Natural killer cell (primary cell): ENCODE data around the gene ADD1. TPM values are rescaled to one million over a fixed set of nuclear protein-coding genes. Genes with fewer than 3 reads are reported as not detected.
A peak's percentile ranks its signal among the peaks of the same experiment; 100 is the strongest.

ENCODE experiments used
- ATAC-seq, 3 donors: fragments of 150-1000 bp in 2 of 3; fragments of 200-7000 bp in 1 of 3; cut with Tn5 transposase; 1 replicate in 1 of 3; 2 replicates in 2 of 3; pipeline ENCODE4 v1.10.0; 2021; ENCODE audit warnings: mild to moderate bottlenecking in 2 of 3, moderate library complexity in 2 of 3
- DNase-seq, 2 donors: peaks; one replicate each; pipeline versions ENCODE4 v3.0.0 to v3.0.0-alpha.2; 2013 to 2021; ENCODE audit warnings: mixed read lengths in 1 of 2
- H3K27ac ChIP-seq: one replicate; pipeline ENCODE4 v1.5.1; 2013; ENCODE audit warnings: mild to moderate bottlenecking, low read length
- H3K27me3 ChIP-seq: one replicate; pipeline ENCODE4 v1.6.1; 2013; ENCODE audit warnings: low read length; ENCODE audit not compliant: control insufficient read depth, insufficient read depth
- H3K36me3 ChIP-seq: one replicate; pipeline ENCODE4 v1.6.1; 2013; ENCODE audit warnings: low read length; ENCODE audit not compliant: control insufficient read depth, insufficient read depth
- H3K4me1 ChIP-seq: one replicate; pipeline ENCODE4 v1.6.1; 2013; ENCODE audit warnings: low read length; ENCODE audit not compliant: control insufficient read depth, insufficient read depth
- H3K4me3 ChIP-seq: one replicate; pipeline ENCODE4 v1.5.1; 2013; ENCODE audit warnings: low read length
- H3K9me3 ChIP-seq: one replicate; pipeline ENCODE4 v1.6.1; 2013; ENCODE audit warnings: low read length; ENCODE audit not compliant: control insufficient read depth, insufficient read depth
- H3K27ac Mint-ChIP-seq, 2 donors: one replicate each; pipeline ENCODE4 v1.8.0; 2022; ENCODE audit warnings: mild to moderate bottlenecking in 2 of 2, mixed read lengths in 2 of 2, moderate library complexity in 1 of 2
- H3K27me3 Mint-ChIP-seq, 2 donors: one replicate each; pipeline ENCODE4 v1.8.0; 2022; ENCODE audit warnings: low read depth in 2 of 2, mixed read lengths in 2 of 2
- H3K36me3 Mint-ChIP-seq: one replicate; pipeline ENCODE4 v1.8.0; 2022; ENCODE audit warnings: mixed read lengths
- H3K4me1 Mint-ChIP-seq, 2 donors: one replicate each; pipeline ENCODE4 v1.8.0; 2022; ENCODE audit warnings: mixed read lengths in 2 of 2
- H3K4me3 Mint-ChIP-seq: one replicate; pipeline ENCODE4 v1.8.0; 2022; ENCODE audit warnings: mild to moderate bottlenecking, moderate library complexity, mixed read lengths
- H3K9me3 Mint-ChIP-seq, 2 donors: one replicate each; pipeline ENCODE4 v1.8.0; 2022; ENCODE audit warnings: mixed read lengths in 2 of 2
- WGBS: methylation state at CpG from one replicate; pipeline ENCODE4 v1.1.7; 2013; ENCODE audit warnings: missing lambda C conversion rate; ENCODE audit not compliant: insufficient coverage; 5-methylcytosine and 5-hydroxymethylcytosine counted together
- intact Hi-C: fragments of 100-400 bp; cut with micrococcal nuclease; formaldehyde crosslinking; loops from one replicate; pipeline ENCODE4 v1.14.2; 2022
- total RNA-seq, 4 donors: library from RNA; stranded (reverse); fragments of 120-200 nt in 1 of 4; gene quantifications; one replicate each; pipeline versions ENCODE4 v1.2.3 to v1.2.4, GENCODE V29; 2013 to 2022
- TF ChIP-seq, protein P1 (sequence below): fragments of 200-600 bp; IDR thresholded peaks from one replicate; pipeline ENCODE4 v1.8.0; 2022; ENCODE audit warnings: antibody characterized with exemption

ADD1 gene
- total RNA-seq, 3 donors from 2014 or later (not counting 1 experiment from before 2014, with no cell fraction given): 383 to 465 (median 452) TPM

DNA sequence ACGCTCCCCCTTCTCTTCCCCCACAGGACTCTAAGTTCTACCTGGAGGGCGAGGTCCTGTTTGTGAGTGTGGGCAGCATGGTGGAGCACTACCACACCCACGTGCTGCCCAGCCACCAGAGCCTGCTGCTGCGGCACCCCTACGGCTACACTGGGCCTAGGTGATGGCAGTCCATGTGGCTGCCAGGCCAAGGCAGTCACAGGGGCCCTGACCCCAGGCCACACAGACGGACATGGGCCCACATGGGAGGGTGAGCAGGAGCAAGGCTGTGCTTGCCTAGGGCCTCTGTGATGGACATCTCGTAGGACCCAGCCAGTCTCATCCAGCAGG lies 10.0 kb upstream of the ADD1 start:
- peak overlapping the region; percentile 77 for H3K27ac ChIP-seq
- DNase-seq: no peak

DNA sequence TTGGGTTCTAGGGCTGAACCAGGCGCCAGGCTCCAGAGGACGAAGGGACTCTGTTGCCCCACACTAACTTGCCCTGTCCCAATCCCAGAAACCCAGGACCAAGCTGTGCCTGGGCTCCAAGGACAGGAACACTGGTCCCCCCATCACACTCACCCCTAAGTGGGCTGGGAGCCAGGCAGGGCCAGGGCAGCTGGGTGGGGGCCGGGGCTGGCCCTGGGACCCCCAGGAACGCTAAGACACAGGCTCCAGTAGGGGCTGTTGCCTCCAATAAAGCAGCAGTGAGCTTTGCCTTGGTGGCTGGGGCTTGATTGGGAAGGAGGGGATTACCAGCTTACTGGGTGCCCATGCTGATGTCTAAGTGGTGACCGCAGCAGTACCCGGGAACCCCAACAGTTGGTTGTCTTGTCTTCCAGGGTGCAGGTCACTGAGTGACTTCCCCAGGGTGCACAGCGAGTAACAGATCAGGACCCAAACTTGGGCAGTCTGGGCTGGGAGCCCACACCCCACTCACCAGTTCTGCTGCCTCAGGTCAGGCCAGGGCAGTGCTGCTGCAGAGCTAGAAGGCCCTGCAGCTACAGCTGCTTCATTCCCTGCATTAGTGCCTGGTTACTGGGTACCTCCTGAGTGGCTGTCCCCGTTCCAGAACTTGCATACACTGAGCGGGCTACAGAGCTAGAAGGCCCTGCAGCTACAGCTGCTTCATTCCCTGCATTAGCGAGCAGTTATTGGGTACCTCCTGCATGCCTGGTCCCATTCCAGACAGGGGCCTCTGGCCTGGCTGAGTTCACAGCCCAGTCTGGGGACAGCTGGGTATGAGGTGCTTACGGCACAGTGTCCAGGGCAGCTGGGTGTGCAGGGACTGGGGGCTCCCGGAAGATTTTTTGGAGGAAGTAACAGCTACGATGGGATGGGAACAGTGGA lies 9.4 kb upstream of the ADD1 start:
- no peaks in the 10 kb centered on the region for H3K27me3 Mint-ChIP-seq
- DNase-seq (no peak), ATAC-seq (peak in 2 of 3 donors; percentile 1 to 8)

More for the DNA sequence above, 10.0 kb upstream of the ADD1 start:
- peaks cover 60% of the 10 kb centered on the region for H3K36me3 ChIP-seq
- intact Hi-C loops: no loop called here
- H3K27me3 Mint-ChIP-seq: no peaks in the 10 kb centered on the region
- 76% methylated on average over 7 of the region's 7 CpGs for WGBS
- peaks cover 65% of the 10 kb centered on the region for H3K4me1 ChIP-seq
- H3K4me3 ChIP-seq: no peak overlapping the region
- H3K4me3 Mint-ChIP-seq: no peak overlapping the region
- TF ChIP-seq, protein P1, sequence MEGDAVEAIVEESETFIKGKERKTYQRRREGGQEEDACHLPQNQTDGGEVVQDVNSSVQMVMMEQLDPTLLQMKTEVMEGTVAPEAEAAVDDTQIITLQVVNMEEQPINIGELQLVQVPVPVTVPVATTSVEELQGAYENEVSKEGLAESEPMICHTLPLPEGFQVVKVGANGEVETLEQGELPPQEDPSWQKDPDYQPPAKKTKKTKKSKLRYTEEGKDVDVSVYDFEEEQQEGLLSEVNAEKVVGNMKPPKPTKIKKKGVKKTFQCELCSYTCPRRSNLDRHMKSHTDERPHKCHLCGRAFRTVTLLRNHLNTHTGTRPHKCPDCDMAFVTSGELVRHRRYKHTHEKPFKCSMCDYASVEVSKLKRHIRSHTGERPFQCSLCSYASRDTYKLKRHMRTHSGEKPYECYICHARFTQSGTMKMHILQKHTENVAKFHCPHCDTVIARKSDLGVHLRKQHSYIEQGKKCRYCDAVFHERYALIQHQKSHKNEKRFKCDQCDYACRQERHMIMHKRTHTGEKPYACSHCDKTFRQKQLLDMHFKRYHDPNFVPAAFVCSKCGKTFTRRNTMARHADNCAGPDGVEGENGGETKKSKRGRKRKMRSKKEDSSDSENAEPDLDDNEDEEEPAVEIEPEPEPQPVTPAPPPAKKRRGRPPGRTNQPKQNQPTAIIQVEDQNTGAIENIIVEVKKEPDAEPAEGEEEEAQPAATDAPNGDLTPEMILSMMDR: no peak
- no peaks in the 10 kb centered on the region for H3K9me3 Mint-ChIP-seq
- peak overlapping the region; percentile 84 to 88 for H3K27ac Mint-ChIP-seq
- H3K27me3 ChIP-seq: no peaks in the 10 kb centered on the region
- peaks cover 40 to 74% of the 10 kb centered on the region in 2 donors for H3K4me1 Mint-ChIP-seq
- no peak for ATAC-seq
- no peaks in the 10 kb centered on the region for H3K9me3 ChIP-seq
- no peaks in the 10 kb centered on the region for H3K36me3 Mint-ChIP-seq

DNA sequence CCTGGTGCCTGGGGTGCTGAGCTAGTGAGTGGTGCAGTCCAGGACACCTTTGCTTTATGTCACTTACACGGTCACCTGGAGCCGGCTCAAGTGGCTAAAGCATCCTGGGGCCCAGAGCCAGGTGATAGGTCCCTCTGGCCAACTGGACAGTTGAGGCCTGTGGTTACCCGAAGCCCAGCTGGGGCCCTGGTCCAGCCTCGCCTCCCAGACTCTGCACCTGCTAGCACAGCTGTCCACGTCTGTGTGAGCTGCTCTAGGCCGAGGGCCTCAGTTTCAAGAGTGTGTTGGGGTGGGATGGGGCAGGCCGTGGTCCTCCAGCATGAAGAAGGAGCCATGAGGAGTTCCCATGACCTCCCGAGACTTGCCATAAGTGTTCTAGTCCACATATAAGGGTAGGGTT lies 7.7 kb upstream of the ADD1 start:
- H3K4me1 Mint-ChIP-seq: peaks cover 60 to 84% of the 10 kb centered on the region in 2 donors
- H3K36me3 Mint-ChIP-seq: no peaks in the 10 kb centered on the region
- H3K4me3 ChIP-seq: no peak overlapping the region
- no peaks in the 10 kb centered on the region for H3K27me3 Mint-ChIP-seq
- peaks cover 2 to 3% of the 10 kb centered on the region in 2 donors for H3K9me3 Mint-ChIP-seq
- peaks cover 39% of the 10 kb centered on the region for H3K36me3 ChIP-seq
- no peaks in the 10 kb centered on the region for H3K27me3 ChIP-seq
- H3K4me1 ChIP-seq: peaks cover 80% of the 10 kb centered on the region
- H3K27ac ChIP-seq: peak overlapping the region; percentile 77
- peak overlapping the region; percentile 84 to 88 for H3K27ac Mint-ChIP-seq
- 63% methylated on average over 8 of the region's 8 CpGs for WGBS
- TF ChIP-seq, protein P1: no peak
- H3K4me3 Mint-ChIP-seq: peak overlapping the region; percentile 79
- no peak for DNase-seq
- no peak for ATAC-seq
- H3K9me3 ChIP-seq: no peaks in the 10 kb centered on the region
- intact Hi-C loops: loop anchor here (1.0 to 2.0 kb wide), 2 partner anchors 15 to 24 kb away; no protein-coding TSS in a partner anchor

More for the DNA sequence above, 9.4 kb upstream of the ADD1 start:
- no peak overlapping the region for H3K4me3 ChIP-seq
- H3K9me3 ChIP-seq: no peaks in the 10 kb centered on the region
- intact Hi-C loops: no loop called here
- Mint-ChIP-seq H3K4me1 (peaks cover 46 to 74% of the 10 kb centered on the region in 2 donors), H3K4me3 (peak overlapping the region; percentile 79), H3K9me3 (no peaks in the 10 kb centered on the region), H3K27ac (peak overlapping the region; percentile 84 to 88), H3K36me3 (no peaks in the 10 kb centered on the region)
- H3K27ac ChIP-seq: peak overlapping the region; percentile 77
- WGBS: 68% methylated on average over 13 of the region's 13 CpGs
- peaks cover 71% of the 10 kb centered on the region for H3K4me1 ChIP-seq
- no peaks in the 10 kb centered on the region for H3K27me3 ChIP-seq
- TF ChIP-seq, protein P1: no peak
- peaks cover 54% of the 10 kb centered on the region for H3K36me3 ChIP-seq
